Fibroblast of mammary gland (primary cell): ENCODE measurements around the gene KCTD17.
A peak's percentile ranks its signal among the peaks of the same experiment; 100 is the strongest.

Experiments used
- DNase-seq: peaks from one replicate; pipeline ENCODE4 v3.0.0-alpha.2; 2010; ENCODE audit warnings: low read depth
- H3K4me3 ChIP-seq: 2 replicates; pipeline ENCODE4 v1.5.1; 2011; ENCODE audit warnings: low read depth, mild to moderate bottlenecking, low read length, moderate library complexity; ENCODE audit not compliant: control insufficient read depth
- CTCF ChIP-seq: conservative IDR thresholded peaks from 2 replicates; pipeline ENCODE4 v1.5.1; 2011; ENCODE audit warnings: low read depth, low read length, inconsistent platforms; ENCODE audit not compliant: control insufficient read depth, insufficient read depth

KCTD17 gene

DNA sequence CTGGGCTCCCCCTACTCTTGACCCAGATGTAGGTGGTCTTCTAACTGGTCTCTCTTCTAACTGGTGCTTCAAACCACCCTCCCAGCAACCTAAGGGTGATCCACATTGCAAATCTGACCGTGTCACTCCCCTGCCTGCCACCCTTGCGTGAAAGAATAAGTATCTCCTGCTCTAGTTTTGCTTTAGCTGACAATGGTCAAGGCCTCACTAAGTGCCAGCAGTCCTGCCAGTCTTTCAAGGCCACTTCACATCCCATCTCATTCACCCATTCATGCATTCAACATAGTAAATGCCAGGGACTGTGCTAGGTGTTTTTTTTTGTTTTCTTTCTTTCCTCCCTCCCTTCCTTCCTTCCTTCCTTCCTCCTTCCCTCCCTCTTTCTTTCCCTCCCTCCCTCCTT is 2.3 kb upstream of the KCTD17 start:
- no peak for DNase-seq
- TF ChIP-seq CTCF = no peak
- no peak overlapping the region for H3K4me3 ChIP-seq

DNA sequence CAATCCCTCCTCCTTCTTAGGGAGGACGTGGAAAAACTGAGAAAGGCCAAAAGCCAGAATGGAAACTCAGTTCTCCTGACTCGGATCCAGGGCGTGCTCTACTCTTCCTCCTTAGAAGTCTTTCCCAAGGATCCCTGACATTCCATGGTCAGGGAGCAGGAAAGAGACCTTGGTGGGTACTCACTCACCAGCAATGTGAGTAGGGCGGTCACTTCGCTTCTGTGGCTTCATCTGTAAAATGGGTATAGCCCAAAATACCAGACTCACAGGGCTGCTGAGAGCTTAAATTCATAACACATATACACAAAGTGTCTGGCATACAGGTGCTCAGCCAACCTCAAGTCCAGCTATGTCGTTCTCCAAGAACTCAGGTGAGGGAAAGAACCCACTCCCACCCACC is 629 bp upstream of the KCTD17 start:
- DNase-seq = no peak
- no peak overlapping the region for H3K4me3 ChIP-seq
- no peak for TF ChIP-seq CTCF

- TF ChIP-seq CTCF = no peak
- no peak for DNase-seq
- peak overlapping the region; percentile 60 for H3K4me3 ChIP-seq
Measured at GRCh38 chr22:37052386-37053309, 1.1 kb downstream of the KCTD17 start.

DNA sequence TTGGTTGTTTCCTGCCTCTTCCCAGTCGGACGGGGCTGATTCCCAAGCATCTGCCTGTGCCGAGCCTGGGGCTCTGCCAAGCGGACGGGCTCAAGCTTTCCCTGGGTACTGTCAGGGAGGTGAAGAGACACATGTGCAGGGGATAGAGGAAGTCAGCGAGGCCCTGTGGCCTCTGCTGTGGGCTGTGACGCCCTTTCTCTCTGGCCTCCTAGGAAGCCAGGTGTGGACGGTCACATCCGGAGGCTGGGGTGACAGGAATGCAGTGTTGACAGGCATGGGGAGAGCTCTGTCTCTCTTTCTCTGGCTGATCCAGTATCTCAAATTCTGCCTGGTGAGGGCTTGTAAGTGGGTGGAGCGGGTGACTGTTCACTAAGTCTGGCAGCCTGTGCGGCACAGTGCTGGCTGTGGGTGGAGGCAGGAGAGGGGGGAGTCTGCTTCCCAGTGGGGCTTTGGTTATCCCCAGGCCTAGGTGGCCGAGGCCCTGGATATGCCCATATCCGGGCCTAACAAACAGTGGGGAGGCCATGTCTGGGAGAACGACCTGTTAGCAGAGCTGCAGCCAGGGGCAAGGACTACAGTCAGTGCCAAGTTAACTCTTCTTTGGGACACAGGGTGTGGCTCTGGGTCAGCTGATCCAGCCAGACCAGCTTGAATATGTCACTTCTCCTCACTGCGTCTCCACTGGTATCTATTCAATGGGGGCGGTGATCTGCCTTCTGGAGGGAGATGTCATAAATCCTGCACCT is 1.9 kb downstream of the KCTD17 start:
- H3K4me3 ChIP-seq = no peak overlapping the region
- no peak for DNase-seq
- no peak for TF ChIP-seq CTCF

- TF ChIP-seq CTCF = no peak
- no peak overlapping the region for H3K4me3 ChIP-seq
- no peak for DNase-seq
Measured at GRCh38 chr22:37054056-37054395, 2.5 kb downstream of the KCTD17 start.

DNA sequence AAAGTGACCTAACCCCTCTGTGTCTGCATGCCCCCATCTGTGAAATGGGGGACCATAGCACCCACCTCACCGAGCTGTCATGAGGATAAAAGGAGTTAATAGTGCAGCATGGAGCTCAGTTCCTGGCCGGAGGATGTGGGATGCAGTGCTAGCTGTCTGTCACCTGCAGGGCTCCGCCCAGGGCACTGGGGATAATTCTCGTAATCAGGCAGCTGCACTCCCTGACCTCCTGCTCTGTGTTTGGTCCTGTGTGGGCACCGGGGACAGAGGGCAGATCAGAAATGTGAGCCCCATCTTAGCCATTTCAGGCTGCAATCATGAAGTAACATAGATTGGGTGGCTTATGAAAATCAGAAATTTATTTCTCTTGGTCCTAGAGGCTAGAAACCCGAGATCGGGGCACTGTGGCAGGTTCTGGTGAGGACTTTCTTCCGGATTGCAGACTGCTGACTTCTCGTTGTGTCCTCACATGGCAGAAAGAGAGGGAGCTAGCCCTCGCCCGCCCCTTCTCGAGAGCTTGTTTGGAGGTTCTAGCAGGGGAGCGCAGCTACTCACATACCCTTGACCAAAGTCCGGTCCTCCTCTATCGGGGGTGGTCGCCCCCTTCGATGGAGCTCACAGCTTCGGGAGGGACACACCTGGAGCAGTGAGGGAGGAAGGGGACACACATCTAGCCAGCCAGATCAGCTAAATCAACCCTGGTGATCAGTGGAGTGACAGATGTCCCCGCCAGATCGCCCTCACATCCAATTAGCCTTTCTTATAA is 3.2 kb downstream of the KCTD17 start:
- no peak for DNase-seq
- no peak overlapping the region for H3K4me3 ChIP-seq
- no peak for TF ChIP-seq CTCF
